T-helper 1 cell treated with Interleukin-12 subunit alpha and Interleukin-12 subunit beta and Interleukin-4 antibody, amounts not matched to agents 30 ng/mL and 1 ng/mL, for 36 hours (primary cell): ENCODE measurements around the gene EPN1. TPM values are rescaled to one million over a fixed set of nuclear protein-coding genes. Genes with fewer than 3 reads are reported as not detected.

Experiments used
- intact Hi-C: fragments of 100-400 bp; cut with micrococcal nuclease; formaldehyde crosslinking; loops from one replicate; pipeline ENCODE4 v1.15.1; 2024
- total RNA-seq: library from RNA; stranded (reverse); gene quantifications from 2 replicates; pipeline ENCODE4 v1.2.3, GENCODE V29; 2022

The EPN1 gene
- total RNA-seq, 1 donor from 2014 or later: 55.9 TPM

- intact Hi-C loops: no loop called here
Measured at GRCh38 chr19:55690109-55690768, 15.2 kb downstream of the EPN1 start.

GRCh38 chr19:55690769-55691545, 15.9 kb downstream of the EPN1 start:
- intact Hi-C loops: no loop called here

- intact Hi-C loops: no loop called here
Measured at GRCh38 chr19:55691561-55692481, 16.8 kb downstream of the EPN1 start.

- intact Hi-C loops: no loop called here
Measured at GRCh38 chr19:55692681-55693081, 17.7 kb downstream of the EPN1 start.

DNA sequence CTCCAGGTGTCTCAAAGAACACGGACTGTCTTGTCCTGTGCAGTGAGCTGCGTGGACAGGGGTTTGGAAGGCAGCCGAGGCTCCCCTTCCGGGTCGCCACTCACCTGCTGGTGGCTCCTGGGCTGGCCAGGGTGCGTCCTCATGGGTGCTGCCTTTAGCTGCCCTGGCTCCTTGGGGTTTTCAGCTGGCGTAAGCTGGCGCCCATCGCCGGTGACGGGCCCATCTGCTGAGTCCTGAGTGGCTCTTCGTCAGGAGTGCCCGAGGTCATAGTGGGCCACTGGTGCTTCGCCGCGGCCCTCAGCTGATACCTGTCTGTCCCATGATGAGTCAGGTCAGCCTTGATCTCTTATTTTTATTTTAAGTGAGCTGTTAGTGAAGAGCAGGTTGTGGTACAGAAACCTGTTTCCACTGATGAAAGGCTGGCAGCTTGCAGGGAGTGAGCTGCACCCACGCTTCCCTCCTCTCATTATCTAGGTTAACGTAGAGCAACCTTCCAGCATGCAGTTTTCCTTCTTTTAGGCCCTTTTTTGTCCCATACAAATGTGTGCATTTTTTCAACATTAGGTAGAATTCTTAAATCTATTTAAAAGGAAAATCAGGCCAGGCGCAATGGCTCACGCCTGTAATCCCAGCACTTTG, 18.4 kb downstream of the EPN1 start:
- intact Hi-C loops: no loop called here

- intact Hi-C loops: no loop called here
Measured at GRCh38 chr19:55694241-55694655, 19.2 kb downstream of the EPN1 start.

DNA sequence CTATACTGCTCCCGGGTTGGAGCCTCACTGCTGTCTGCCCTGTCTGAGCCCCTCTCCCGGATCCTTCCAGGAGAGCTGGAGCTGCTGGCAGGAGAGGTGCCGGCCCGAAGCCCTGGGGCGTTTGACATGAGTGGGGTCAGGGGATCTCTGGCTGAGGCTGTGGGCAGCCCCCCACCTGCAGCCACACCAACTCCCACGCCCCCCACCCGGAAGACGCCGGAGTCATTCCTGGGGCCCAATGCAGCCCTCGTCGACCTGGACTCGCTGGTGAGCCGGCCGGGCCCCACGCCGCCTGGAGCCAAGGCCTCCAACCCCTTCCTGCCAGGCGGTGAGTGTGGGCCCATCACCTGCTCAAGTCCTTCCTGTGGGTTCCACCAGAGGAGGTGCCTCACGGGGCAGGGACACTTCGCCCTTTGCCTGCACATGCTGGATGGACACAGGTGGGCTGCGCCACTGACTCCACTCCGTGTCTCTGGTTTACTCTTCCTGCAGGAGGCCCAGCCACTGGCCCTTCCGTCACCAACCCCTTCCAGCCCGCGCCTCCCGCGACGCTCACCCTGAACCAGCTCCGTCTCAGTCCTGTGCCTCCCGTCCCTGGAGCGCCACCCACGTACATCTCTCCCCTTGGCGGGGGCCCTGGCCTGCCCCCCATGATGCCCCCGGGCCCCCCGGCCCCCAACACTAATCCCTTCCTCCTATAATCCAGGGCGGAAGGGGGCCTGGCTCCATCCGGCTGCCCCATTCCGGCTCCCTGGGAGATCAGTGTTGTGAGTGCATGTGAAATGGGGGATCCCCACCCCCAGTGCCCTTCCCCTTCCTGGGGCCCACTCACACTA, 19.8 kb downstream of the EPN1 start:
- intact Hi-C loops: no loop called here

GRCh38 chr19:55695511-55696290, 20.7 kb downstream of the EPN1 start:
- intact Hi-C loops: no loop called here

GRCh38 chr19:55696301-55697068, 21.5 kb downstream of the EPN1 start:
- intact Hi-C loops: no loop called here

GRCh38 chr19:55697069-55697440, 22.0 kb downstream of the EPN1 start:
- intact Hi-C loops: no loop called here

DNA sequence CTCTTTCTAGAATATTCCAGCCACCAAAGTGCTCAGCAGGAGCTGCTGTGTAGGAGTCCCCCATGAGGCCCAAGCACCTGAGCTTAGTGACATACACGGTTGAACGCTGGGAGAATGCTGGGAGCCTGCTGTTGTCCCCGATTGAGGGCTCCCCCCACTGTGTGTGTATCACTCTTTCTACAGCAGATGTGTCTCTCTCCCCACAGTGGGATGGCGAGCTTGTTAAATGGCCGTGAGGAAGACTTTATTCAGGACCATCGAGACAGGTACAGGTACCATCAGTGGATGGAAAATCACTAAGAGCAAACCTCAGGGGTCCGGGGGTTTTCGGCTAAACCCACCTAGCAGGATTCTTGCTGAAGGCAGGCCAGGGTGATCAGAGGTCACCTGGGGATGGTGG, 22.7 kb downstream of the EPN1 start:
- intact Hi-C loops: no loop called here

GRCh38 chr19:55698256-55698655, 23.2 kb downstream of the EPN1 start:
- intact Hi-C loops: no loop called here

GRCh38 chr19:55699221-55699620, 24.2 kb downstream of the EPN1 start:
- intact Hi-C loops: no loop called here

GRCh38 chr19:55700813-55701212, 25.8 kb downstream of the EPN1 start:
- intact Hi-C loops: loop anchor here (5.0 kb wide), 1 partner anchor 631 kb away; no protein-coding TSS in a partner anchor

GRCh38 chr19:55702131-55702627, 27.2 kb downstream of the EPN1 start:
- intact Hi-C loops: loop anchor here (5.0 kb wide), 1 partner anchor 630 kb away; no protein-coding TSS in a partner anchor

DNA sequence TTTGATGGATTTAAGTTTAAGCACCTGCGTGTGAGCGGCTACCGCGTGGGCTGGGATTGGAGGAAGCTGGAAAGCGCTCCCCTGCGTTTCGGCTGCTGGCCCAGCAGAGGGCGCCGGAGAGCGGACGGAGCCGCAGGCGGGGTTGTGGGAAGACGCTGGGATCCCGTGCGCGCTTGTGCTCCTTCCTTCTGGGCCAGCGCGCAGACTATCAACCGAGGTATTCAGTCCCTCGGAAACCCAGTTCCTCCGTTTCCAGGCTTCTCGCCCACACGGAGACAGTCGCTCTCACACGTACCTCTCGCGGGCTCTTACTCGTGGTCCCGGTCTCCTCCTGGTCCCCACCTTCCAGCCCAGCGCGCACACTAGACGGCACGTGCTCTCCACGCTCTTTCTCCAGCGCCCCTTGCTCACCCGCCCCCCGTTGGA, 28.8 kb downstream of the EPN1 start:
- intact Hi-C loops: loop anchor here (5.0 kb wide), 1 partner anchor 628 kb away; no protein-coding TSS in a partner anchor

DNA sequence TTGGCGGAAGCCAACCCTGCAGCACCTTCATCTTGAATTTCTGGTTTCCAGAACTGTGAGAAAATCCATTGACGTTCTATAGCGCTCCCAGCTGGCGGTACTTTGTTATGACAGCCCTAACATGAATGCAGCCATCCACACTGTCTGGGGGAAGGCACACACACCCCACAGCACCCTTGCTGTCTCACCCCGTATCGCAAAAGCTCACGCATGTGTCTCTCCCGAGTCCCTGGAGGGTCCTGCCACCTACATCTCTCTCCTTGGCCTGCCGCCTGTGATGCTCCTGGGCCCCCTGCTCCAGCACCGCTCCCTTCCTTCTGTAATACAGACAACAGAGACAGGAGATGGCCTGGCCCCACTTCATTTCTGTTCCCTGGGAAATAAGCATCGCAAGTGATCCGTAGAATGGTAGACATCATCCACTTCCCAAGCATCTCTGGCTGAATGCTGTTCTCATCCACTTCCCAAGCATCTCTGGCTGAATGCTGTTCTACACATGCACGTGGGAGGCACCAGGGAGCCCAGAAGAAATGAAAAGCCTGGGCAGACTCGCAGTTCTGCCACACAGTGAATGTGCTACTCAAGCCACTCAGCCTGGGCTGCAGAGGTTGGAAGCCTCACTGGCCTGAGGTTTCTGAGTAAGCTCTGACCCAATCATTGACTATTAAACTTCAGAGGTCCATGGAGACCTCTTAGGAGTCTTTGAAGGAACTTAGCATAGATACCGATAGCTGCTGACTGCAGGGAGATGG, 29.6 kb downstream of the EPN1 start:
- intact Hi-C loops: loop anchor here (5.0 kb wide), 1 partner anchor 628 kb away; no protein-coding TSS in a partner anchor

DNA sequence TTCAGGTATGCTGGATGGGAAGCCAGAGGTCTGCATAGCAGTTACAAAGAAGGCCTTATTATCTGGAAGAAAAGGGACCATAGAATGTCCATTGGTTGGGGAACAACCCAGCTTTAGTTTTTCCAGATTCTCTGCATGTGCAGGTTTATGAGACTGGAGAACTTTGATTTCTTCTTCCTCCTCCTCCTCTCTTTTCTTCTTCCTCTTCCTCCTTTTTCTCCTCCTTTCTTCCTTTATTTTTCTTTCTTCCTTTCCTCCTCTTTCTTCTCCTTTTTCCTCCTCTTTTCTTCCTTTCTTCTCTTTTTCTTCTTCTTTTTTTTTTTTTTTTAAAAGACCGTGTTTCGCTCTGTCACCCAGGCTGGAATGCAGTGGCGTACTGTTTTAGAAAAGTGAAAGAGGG, 30.9 kb downstream of the EPN1 start:
- intact Hi-C loops: no loop called here
